ENCODE data around the gene PRKCA. TPM values are rescaled to one million over a fixed set of nuclear protein-coding genes. Genes with fewer than 3 reads are reported as not detected.
A peak's percentile ranks its signal among the peaks of the same experiment; 100 is the strongest.
"Not testable (repeated sequence)": the region's sequence is repeated elsewhere in the genome, so short reads cannot be mapped to it uniquely, and the experiment has no call there.

PRKCA gene
- total RNA-seq, 4 donors from 2014 or later: 26.0 to 89.0 (median 32.8) TPM

GRCh38 chr17:66343531-66344078, 41.2 kb downstream of the PRKCA start:
- Histone ChIP-seq H3K36me3 (no peaks in the 10 kb centered on the region), H3K27ac (no peak overlapping the region), H3K9me3 (no peaks in the 10 kb centered on the region), H3K4me1 (peaks cover 0 to 49% (median 11%) of the 10 kb centered on the region in 3 donors), H3K27me3 (no peaks in the 10 kb centered on the region), H3K4me3 (no peak overlapping the region)
- no peak for ATAC-seq
- no peak for TF ChIP-seq POLR2AphosphoS5 (IDR thresholded peaks at IDR 0.05)
- WGBS, 2 donors (ENCODE audit: low coverage in 1 of 2): 89 to 96% methylated on average over 3 of the region's 3 CpGs

- no peak for ATAC-seq
- TF ChIP-seq POLR2AphosphoS5 (IDR thresholded peaks at IDR 0.05): no peak
- TF ChIP-seq EP300 (IDR thresholded peaks at IDR 0.05): no peak
- TF ChIP-seq CTCF (IDR thresholded peaks at IDR 0.05): no peak
- TF ChIP-seq POLR2A (IDR thresholded peaks at IDR 0.05): no peak
- Histone ChIP-seq H3K4me1 (peaks cover 0 to 49% (median 16%) of the 10 kb centered on the region in 3 donors), H3K36me3 (no peaks in the 10 kb centered on the region), H3K27ac (no peak overlapping the region), H3K27me3 (no peaks in the 10 kb centered on the region), H3K9me3 (no peaks in the 10 kb centered on the region), H3K4me3 (no peak overlapping the region)
- WGBS, 2 donors (ENCODE audit: low coverage in 1 of 2): 93% methylated on average over 4 of the region's 4 CpGs; no CpG with 5 or more reads in 1 of the 2 donors
These were observed 42.1 kb downstream of the PRKCA start for GRCh38 chr17:66344473-66344872.

GRCh38 chr17:66345264-66345663, 42.9 kb downstream of the PRKCA start:
- no peak for ATAC-seq

GRCh38 chr17:66345949-66346638, 43.7 kb downstream of the PRKCA start:
- not testable (repeated sequence) for H3K27me3 ChIP-seq, ATAC-seq, H3K9me3 ChIP-seq, H3K4me3 ChIP-seq, H3K27ac ChIP-seq, H3K36me3 ChIP-seq
- 90 to 95% methylated on average over 9 to 12 of the region's 12 CpGs for WGBS, 2 donors (ENCODE audit: low coverage in 1 of 2)
- H3K4me1 ChIP-seq: peaks cover 0 to 41% (median 21%) of the 10 kb centered on the region in 3 donors

More at GRCh38 chr17:66345264-66345663, 42.9 kb downstream of the PRKCA start:
- no peaks in the 10 kb centered on the region for H3K9me3 ChIP-seq
- peaks cover 0 to 50% (median 21%) of the 10 kb centered on the region in 3 donors for H3K4me1 ChIP-seq
- TF ChIP-seq POLR2A (IDR thresholded peaks at IDR 0.05) (no peak), EP300 (IDR thresholded peaks at IDR 0.05) (no peak), POLR2AphosphoS5 (IDR thresholded peaks at IDR 0.05) (no peak), CTCF (IDR thresholded peaks at IDR 0.05) (no peak)
- H3K36me3 ChIP-seq: no peaks in the 10 kb centered on the region
- no peaks in the 10 kb centered on the region for H3K27me3 ChIP-seq
- WGBS, 2 donors (ENCODE audit: low coverage in 1 of 2): 26 to 51% methylated on average over 4 of the region's 4 CpGs
- no peak overlapping the region for H3K4me3 ChIP-seq
- no peak overlapping the region for H3K27ac ChIP-seq

- WGBS, 2 donors (ENCODE audit: low coverage in 1 of 2): 89 to 91% methylated on average over 6 to 7 of the region's 10 CpGs
- H3K4me1 ChIP-seq: peaks cover 0 to 37% (median 21%) of the 10 kb centered on the region in 3 donors
- ATAC-seq: no peak
These were observed 45.5 kb downstream of the PRKCA start for GRCh38 chr17:66347661-66348514.

More at GRCh38 chr17:66347661-66348514, 45.5 kb downstream of the PRKCA start:
- H3K9me3 ChIP-seq: no peaks in the 10 kb centered on the region
- peak overlapping the region in 1 of 4 donors; percentile 19 for H3K27ac ChIP-seq
- H3K27me3 ChIP-seq: no peaks in the 10 kb centered on the region
- no peak overlapping the region for H3K4me3 ChIP-seq
- H3K36me3 ChIP-seq: no peaks in the 10 kb centered on the region
- TF ChIP-seq POLR2AphosphoS5 (IDR thresholded peaks at IDR 0.05): no peak
- TF ChIP-seq POLR2A (IDR thresholded peaks at IDR 0.05): no peak
- no peak for TF ChIP-seq EP300 (IDR thresholded peaks at IDR 0.05)
- no peak for TF ChIP-seq CTCF (IDR thresholded peaks at IDR 0.05)

Measured in gastroesophageal sphincter (tissue), 4 donors.